ENCODE measurements around the gene INPP5D. TPM values are rescaled to one million over a fixed set of nuclear protein-coding genes. Genes with fewer than 3 reads are reported as not detected.

Gene INPP5D
- total and polyA plus RNA-seq, 2 donors (not counting 1 experiment from before 2014, with no cell fraction given) = 152 to 444 TPM

- TF ChIP-seq EZH2 (IDR thresholded peaks at IDR 0.05; ENCODE audit: borderline replicate concordance, insufficient read depth, low read depth, low read length, poor library complexity, severe bottlenecking) (no peak), CTCF (IDR thresholded peaks at IDR 0.05) (no peak)
- POLR2A ChIA-PET = interaction anchor here (0.6 to 3.8 kb wide), 4 partner anchors 8 to 92 kb away, joined by 3 to 22 read pairs (median 3); no protein-coding TSS in a partner anchor
- peaks cover 79% of the 10 kb centered on the region for H3K4me1 Mint-ChIP-seq
- H3K27ac Mint-ChIP-seq = peak overlapping the region; percentile 89
- H3K9me3 Mint-ChIP-seq (ENCODE audit: insufficient read depth) = no peaks in the 10 kb centered on the region
- peak overlapping the region; percentile 76 for H3K4me3 Mint-ChIP-seq
- ATAC-seq (ENCODE audit: low read depth) = no peak
- H4K20me1 ChIP-seq (ENCODE audit: control insufficient read depth, insufficient read depth, low read length, poor library complexity, severe bottlenecking) = peaks cover 29% of the 10 kb centered on the region
- 94% methylated on average over 3 of the region's 4 CpGs for WGBS (ENCODE audit: insufficient coverage)
- no peaks in the 10 kb centered on the region for H3K27me3 Mint-ChIP-seq
- H3K79me2 ChIP-seq (ENCODE audit: control insufficient read depth, insufficient read depth, low read length) = peaks cover 100% of the 10 kb centered on the region
- no peak overlapping the region for H3K4me3 ChIP-seq (ENCODE audit: control extremely low read depth in 1 of 5, extremely low read depth in 1 of 5, insufficient read depth in 1 of 5, low read depth in 2 of 5, low read length in 4 of 5)
- H2AFZ ChIP-seq (ENCODE audit: insufficient read depth, low read depth, low read length, poor library complexity, severe bottlenecking) = no peak overlapping the region
- no peak for DNase-seq
- H3K4me1 ChIP-seq (ENCODE audit: control insufficient read depth in 2 of 2, insufficient read depth in 2 of 2, low read length in 2 of 2) = peaks cover 67 to 86% of the 10 kb centered on the region in 2 donors
- intact Hi-C loops (cut with micrococcal nuclease) = loop anchor here (2.0 kb wide), 1 partner anchor 31 kb away; no protein-coding TSS in a partner anchor
- H3K4me2 ChIP-seq (replicated peaks; ENCODE audit: low read depth, low read length, poor library complexity, severe bottlenecking) = peak overlapping the region; percentile 70
- H3K9ac ChIP-seq (ENCODE audit: low read length) = no peak overlapping the region
- peak overlapping the region; percentile 69 to 87 for H3K27ac ChIP-seq (ENCODE audit: low read length in 2 of 2)
- CTCF ChIA-PET = interaction anchor here (0.9 to 2.7 kb wide), 5 partner anchors 9 to 34 kb away, joined by 3 to 11 read pairs (median 4); partner anchors contain the start of gene INPP5D
- no peaks in the 10 kb centered on the region for H3K27me3 ChIP-seq (replicated peaks in 1 of 4; ENCODE audit: control extremely low read depth in 1 of 4, control insufficient read depth in 3 of 4, insufficient read depth in 4 of 4, low read length in 3 of 4)
- H3K9me3 ChIP-seq (ENCODE audit: control extremely low read depth in 1 of 3, control insufficient read depth in 2 of 3, insufficient read depth in 1 of 3, low read length in 2 of 3) = no peaks in the 10 kb centered on the region
- H3K36me3 ChIP-seq (replicated peaks in 1 of 2; ENCODE audit: control extremely low read depth in 1 of 2, control insufficient read depth in 1 of 2, extremely low read depth in 1 of 2, insufficient read depth in 2 of 2, low read length in 1 of 2) = peaks cover 4 to 70% of the 10 kb centered on the region in 2 experiments
Measured at GRCh38 chr2:233093721-233094120, 33.6 kb downstream of the INPP5D start.

- Histone ChIP-seq H3K9me3 (ENCODE audit: control extremely low read depth in 1 of 3, control insufficient read depth in 2 of 3, insufficient read depth in 1 of 3, low read length in 2 of 3) (no peaks in the 10 kb centered on the region), H2AFZ (ENCODE audit: insufficient read depth, low read depth, low read length, poor library complexity, severe bottlenecking) (no peak overlapping the region), H3K4me2 (replicated peaks; ENCODE audit: low read depth, low read length, poor library complexity, severe bottlenecking) (peak overlapping the region; percentile 20), H3K27ac (ENCODE audit: low read length in 2 of 2) (peak overlapping the region in 1 of 2 donors; percentile 55), H3K4me1 (ENCODE audit: control insufficient read depth in 2 of 2, insufficient read depth in 2 of 2, low read length in 2 of 2) (peaks cover 72 to 87% of the 10 kb centered on the region in 2 donors), H3K36me3 (replicated peaks in 1 of 2; ENCODE audit: control extremely low read depth in 1 of 2, control insufficient read depth in 1 of 2, extremely low read depth in 1 of 2, insufficient read depth in 2 of 2, low read length in 1 of 2) (peaks cover 3 to 67% of the 10 kb centered on the region in 2 experiments), H3K79me2 (ENCODE audit: control insufficient read depth, insufficient read depth, low read length) (peaks cover 100% of the 10 kb centered on the region), H3K4me3 (ENCODE audit: control extremely low read depth in 1 of 5, extremely low read depth in 1 of 5, insufficient read depth in 1 of 5, low read depth in 2 of 5, low read length in 4 of 5) (no peak overlapping the region), H4K20me1 (ENCODE audit: control insufficient read depth, insufficient read depth, low read length, poor library complexity, severe bottlenecking) (peaks cover 29% of the 10 kb centered on the region), H3K27me3 (replicated peaks in 1 of 4; ENCODE audit: control extremely low read depth in 1 of 4, control insufficient read depth in 3 of 4, insufficient read depth in 4 of 4, low read length in 3 of 4) (no peaks in the 10 kb centered on the region), H3K9ac (ENCODE audit: low read length) (no peak overlapping the region)
- no peak for TF ChIP-seq EZH2 (IDR thresholded peaks at IDR 0.05; ENCODE audit: borderline replicate concordance, insufficient read depth, low read depth, low read length, poor library complexity, severe bottlenecking)
- no peak for TF ChIP-seq CTCF (IDR thresholded peaks at IDR 0.05)
- no peaks in the 10 kb centered on the region for H3K9me3 Mint-ChIP-seq (ENCODE audit: insufficient read depth)
- intact Hi-C loops (cut with micrococcal nuclease) = no loop called here
- H3K4me1 Mint-ChIP-seq = peaks cover 80% of the 10 kb centered on the region
- ChIA-PET POLR2A (interaction anchor here (0.7 to 1.0 kb wide), 2 partner anchors 13 to 34 kb away, joined by 3 read pairs; no protein-coding TSS in a partner anchor), CTCF (interaction anchor here (0.7 to 1.6 kb wide), 4 partner anchors 19 to 36 kb away, joined by 3 to 5 read pairs (median 4); no protein-coding TSS in a partner anchor)
- WGBS (ENCODE audit: insufficient coverage) = 69% methylated on average over 5 of the region's 6 CpGs
- ATAC-seq (ENCODE audit: low read depth) (no peak), DNase-seq (no peak)
- peak overlapping the region; percentile 79 for H3K27ac Mint-ChIP-seq
- H3K27me3 Mint-ChIP-seq = no peaks in the 10 kb centered on the region
- H3K4me3 Mint-ChIP-seq = peak overlapping the region; percentile 6
Measured at GRCh38 chr2:233094614-233095013, 34.5 kb downstream of the INPP5D start.
